GM19351 (cell line): ENCODE results near the gene MN1.

ENCODE experiments used
- ATAC-seq: cut with Tn5 transposase; IDR thresholded peaks from one replicate; pipeline ENCODE4 v1.9.1; 2021; ENCODE audit warnings: mild to moderate bottlenecking, moderate library complexity; ENCODE audit not compliant: unreplicated experiment

MN1 gene

DNA sequence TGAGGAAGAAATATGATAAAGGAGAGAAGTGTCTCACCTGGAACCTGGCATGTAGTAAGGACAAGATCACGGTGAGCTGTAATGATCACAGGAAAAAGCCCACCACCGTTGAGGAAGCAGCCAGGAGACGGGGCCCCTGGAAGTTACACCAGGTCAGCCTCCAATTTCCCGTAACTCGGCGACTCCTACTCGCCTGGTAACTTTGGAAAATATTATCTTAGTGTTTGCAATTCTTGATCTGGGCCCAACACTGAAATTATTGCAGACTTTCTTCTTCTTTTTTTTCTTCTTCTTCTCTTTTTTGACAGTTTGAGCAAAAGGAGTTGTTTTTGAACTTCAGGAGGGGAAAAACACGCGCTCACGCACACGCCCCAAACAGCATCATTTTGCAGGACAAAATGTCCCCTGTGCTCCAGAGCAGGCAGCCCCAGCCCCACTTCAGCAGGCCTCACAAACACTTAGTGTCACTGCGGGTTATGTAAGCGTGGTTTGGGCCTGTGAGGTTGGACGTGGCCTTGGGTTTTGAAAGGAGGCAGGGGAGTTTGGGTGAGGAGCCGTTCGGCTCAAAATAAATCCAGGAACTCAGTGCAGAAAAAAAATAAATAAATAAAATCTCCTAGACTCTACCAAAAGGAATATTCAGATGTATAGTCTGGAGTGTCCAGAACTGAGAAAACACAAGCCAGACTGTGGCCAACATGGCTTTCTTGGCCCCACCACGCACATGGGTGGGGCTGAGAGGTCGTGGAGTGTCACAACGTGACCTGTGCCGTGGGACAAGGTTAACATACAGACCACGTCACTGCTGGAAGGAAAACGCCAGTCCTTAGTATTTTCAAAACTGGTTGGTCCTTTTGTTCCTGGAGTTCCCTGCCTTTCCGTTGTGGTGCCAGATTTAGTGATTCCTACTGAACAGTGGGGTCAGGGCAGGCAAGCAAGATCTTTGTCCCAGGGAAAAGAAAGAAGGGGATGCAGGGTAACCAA is 26.3 kb upstream of the MN1 start:
- no peak for ATAC-seq

- ATAC-seq: no peak
These were observed 23.6 kb upstream of the MN1 start for GRCh38 chr22:27825174-27825573.

- ATAC-seq: no peak
These were observed 21.7 kb upstream of the MN1 start for GRCh38 chr22:27823221-27823620.

GRCh38 chr22:27820896-27821866 is 19.6 kb upstream of the MN1 start:
- no peak for ATAC-seq

DNA sequence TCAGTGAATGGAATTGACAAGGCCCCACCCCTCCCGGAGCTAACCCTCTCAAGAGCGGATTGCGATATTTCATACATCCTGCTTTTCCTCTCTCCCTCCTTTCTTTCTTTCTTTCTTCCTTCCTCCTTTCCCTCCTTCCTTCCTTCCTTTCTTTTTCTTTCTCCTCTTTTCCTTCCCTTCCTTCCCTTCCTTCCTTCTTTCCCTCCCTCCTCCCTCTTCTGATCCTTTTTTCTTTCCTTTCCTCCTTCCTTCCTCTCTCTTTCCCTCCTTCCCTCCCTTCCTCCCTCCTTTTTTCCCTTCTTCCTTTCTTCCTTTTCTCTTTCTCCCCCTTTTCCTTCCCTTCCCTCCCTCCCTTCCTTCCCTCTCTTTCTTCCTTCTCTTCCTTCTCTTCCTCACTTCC is 15.0 kb upstream of the MN1 start:
- no peak for ATAC-seq

GRCh38 chr22:27815826-27816530 is 14.4 kb upstream of the MN1 start:
- ATAC-seq: no peak

DNA sequence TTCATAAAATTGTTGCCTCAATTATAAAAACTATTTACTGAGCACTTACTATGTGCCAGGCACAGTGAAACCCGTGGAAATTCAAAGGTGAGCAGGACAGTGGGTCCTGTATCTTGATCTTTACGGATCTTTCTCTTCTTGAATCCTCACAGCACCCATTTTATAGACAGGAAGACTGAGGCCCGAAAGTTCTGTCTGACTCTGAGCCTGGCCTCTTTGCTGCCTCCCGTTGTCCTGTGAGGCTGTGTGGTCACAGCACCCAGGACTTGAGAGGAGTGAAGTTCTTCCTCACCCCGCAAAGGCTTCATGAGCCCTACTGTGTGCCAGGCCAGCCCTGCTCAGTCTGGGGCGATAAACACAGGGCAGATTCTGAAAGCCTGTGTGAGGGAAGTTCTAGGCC is 13.4 kb upstream of the MN1 start:
- no peak for ATAC-seq

GRCh38 chr22:27811778-27812177 is 10.2 kb upstream of the MN1 start:
- ATAC-seq: no peak

- no peak for ATAC-seq
These were observed 9.1 kb upstream of the MN1 start for GRCh38 chr22:27810609-27811151.

GRCh38 chr22:27809700-27810608 is 8.4 kb upstream of the MN1 start:
- ATAC-seq: no peak

GRCh38 chr22:27809226-27809603 is 7.7 kb upstream of the MN1 start:
- no peak for ATAC-seq

DNA sequence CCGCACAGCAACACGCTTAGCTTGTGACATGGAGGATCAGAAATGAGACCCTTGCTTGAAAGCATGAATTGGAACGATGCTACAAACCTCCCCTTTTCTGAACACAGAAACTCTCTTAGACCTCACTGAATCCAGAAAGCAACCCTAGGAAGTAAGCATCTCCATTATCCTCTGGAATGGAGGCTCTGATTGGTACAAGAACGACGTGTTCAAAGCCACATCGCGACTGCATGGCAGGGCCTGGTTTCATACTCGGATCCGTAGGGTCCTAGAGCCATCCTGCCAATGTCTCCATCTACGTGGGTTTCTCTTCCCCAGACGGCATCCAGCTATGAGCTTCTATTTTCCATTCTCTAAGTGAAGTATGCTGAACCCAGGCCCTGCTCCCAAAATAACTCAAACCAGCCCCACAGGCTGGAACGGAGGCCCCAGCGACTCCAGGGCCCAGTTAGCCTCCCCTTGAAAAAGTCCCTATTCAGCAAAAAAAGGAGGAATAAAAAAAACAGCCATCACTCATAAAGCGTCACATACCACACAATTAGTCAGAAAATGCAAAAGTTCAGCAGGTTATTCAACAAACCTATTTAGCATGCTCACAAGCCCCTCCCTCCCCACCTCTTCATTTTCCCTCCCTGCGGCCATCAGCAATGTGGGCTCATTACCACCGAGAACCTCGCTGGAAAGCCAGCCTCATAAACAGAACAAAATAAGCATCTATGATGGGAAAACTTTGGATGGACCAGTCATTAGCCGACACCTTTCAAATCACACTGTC is 7.1 kb upstream of the MN1 start:
- no peak for ATAC-seq

GRCh38 chr22:27805841-27806240 is 4.3 kb upstream of the MN1 start:
- ATAC-seq: no peak

- ATAC-seq: no peak
These were observed 3.1 kb upstream of the MN1 start for GRCh38 chr22:27804470-27805297.

GRCh38 chr22:27803841-27804415 is 2.4 kb upstream of the MN1 start:
- no peak for ATAC-seq

GRCh38 chr22:27802346-27803073 is 954 bp upstream of the MN1 start:
- no peak for ATAC-seq

- no peak for ATAC-seq
These were observed 347 bp downstream of the MN1 start for GRCh38 chr22:27801202-27801615.
